Activated naive CD4-positive, alpha-beta T cell treated with anti-CD3 and anti-CD28 coated beads, Interleukin-2, amount 50 U/mL, for 24 hours (primary cell): ENCODE data around the gene ISY1.
"Not testable (repeated sequence)": the region's sequence is repeated elsewhere in the genome, so short reads cannot be mapped to it uniquely, and the experiment has no call there.

Experiments used
- H3K27ac Mint-ChIP-seq: one replicate; pipeline ENCODE4 v1.8.0; 2021; ENCODE audit warnings: mild to moderate bottlenecking, mixed read lengths
- H3K27me3 Mint-ChIP-seq: one replicate; pipeline ENCODE4 v1.8.0; 2021; ENCODE audit warnings: mixed read lengths
- H3K36me3 Mint-ChIP-seq: one replicate; pipeline ENCODE4 v1.8.0; 2021; ENCODE audit warnings: mixed read lengths
- H3K4me1 Mint-ChIP-seq: one replicate; pipeline ENCODE4 v1.8.0; 2021; ENCODE audit warnings: mixed read lengths
- H3K4me3 Mint-ChIP-seq: one replicate; pipeline ENCODE4 v1.8.0; 2021; ENCODE audit warnings: mild to moderate bottlenecking, mixed read lengths
- H3K9me3 Mint-ChIP-seq: one replicate; pipeline ENCODE4 v1.8.0; 2021; ENCODE audit warnings: mixed read lengths

ISY1 gene

GRCh38 chr3:129182390-129183185, 21.7 kb upstream of the ISY1 start:
- Mint-ChIP-seq H3K4me1 (peaks cover 34% of the 10 kb centered on the region), H3K36me3 (peaks cover 30% of the 10 kb centered on the region)

GRCh38 chr3:129181819-129182218, 21.0 kb upstream of the ISY1 start:
- Mint-ChIP-seq H3K4me3 (peak overlapping the region; percentile 88), H3K4me1 (peaks cover 42% of the 10 kb centered on the region), H3K27ac (peak overlapping the region; percentile 100)

More at GRCh38 chr3:129182390-129183185, 21.7 kb upstream of the ISY1 start:
- Mint-ChIP-seq H3K27ac (peak overlapping the region; percentile 100), H3K4me3 (peak overlapping the region; percentile 88), H3K9me3 (no peaks in the 10 kb centered on the region), H3K27me3 (no peaks in the 10 kb centered on the region)

GRCh38 chr3:129180461-129180860, 19.6 kb upstream of the ISY1 start:
- Mint-ChIP-seq H3K4me1 (peaks cover 55% of the 10 kb centered on the region), H3K4me3 (peak overlapping the region; percentile 88), H3K36me3 (peaks cover 41% of the 10 kb centered on the region), H3K27ac (peak overlapping the region; percentile 80), H3K9me3 (no peaks in the 10 kb centered on the region), H3K27me3 (no peaks in the 10 kb centered on the region)

More at GRCh38 chr3:129181819-129182218, 21.0 kb upstream of the ISY1 start:
- H3K27me3 Mint-ChIP-seq = no peaks in the 10 kb centered on the region
- peaks cover 33% of the 10 kb centered on the region for H3K36me3 Mint-ChIP-seq
- H3K9me3 Mint-ChIP-seq = no peaks in the 10 kb centered on the region

GRCh38 chr3:129176051-129176450, 15.2 kb upstream of the ISY1 start:
- Mint-ChIP-seq H3K27ac (peak overlapping the region; percentile 84), H3K4me3 (peak overlapping the region; percentile 88), H3K4me1 (peaks cover 83% of the 10 kb centered on the region), H3K9me3 (no peaks in the 10 kb centered on the region), H3K27me3 (no peaks in the 10 kb centered on the region), H3K36me3 (peaks cover 27% of the 10 kb centered on the region)

GRCh38 chr3:129173725-129174124, 12.9 kb upstream of the ISY1 start:
- Mint-ChIP-seq H3K4me1 (peaks cover 81% of the 10 kb centered on the region), H3K36me3 (peaks cover 27% of the 10 kb centered on the region), H3K9me3 (no peaks in the 10 kb centered on the region), H3K27me3 (no peaks in the 10 kb centered on the region), H3K27ac (peak overlapping the region; percentile 82), H3K4me3 (peak overlapping the region; percentile 71)

- Mint-ChIP-seq H3K27me3 (no peaks in the 10 kb centered on the region), H3K9me3 (no peaks in the 10 kb centered on the region), H3K4me3 (peak overlapping the region; percentile 71), H3K36me3 (peaks cover 26% of the 10 kb centered on the region), H3K4me1 (peaks cover 76% of the 10 kb centered on the region), H3K27ac (peak overlapping the region; percentile 62)
Measured at GRCh38 chr3:129173206-129173605, 12.3 kb upstream of the ISY1 start.

GRCh38 chr3:129166579-129167332, 5.9 kb upstream of the ISY1 start:
- Mint-ChIP-seq H3K27ac (no peak overlapping the region), H3K27me3 (no peaks in the 10 kb centered on the region), H3K36me3 (peaks cover 18% of the 10 kb centered on the region), H3K9me3 (no peaks in the 10 kb centered on the region), H3K4me1 (peaks cover 40% of the 10 kb centered on the region), H3K4me3 (no peak overlapping the region)

GRCh38 chr3:129165594-129165993, 4.7 kb upstream of the ISY1 start:
- not testable (repeated sequence) for H3K27ac Mint-ChIP-seq, H3K4me3 Mint-ChIP-seq, H3K27me3 Mint-ChIP-seq, H3K9me3 Mint-ChIP-seq
- Mint-ChIP-seq H3K4me1 (peaks cover 31% of the 10 kb centered on the region), H3K36me3 (peaks cover 12% of the 10 kb centered on the region)

- H3K9me3 Mint-ChIP-seq = no peaks in the 10 kb centered on the region
- H3K36me3 Mint-ChIP-seq = peaks cover 9% of the 10 kb centered on the region
- no peak overlapping the region for H3K27ac Mint-ChIP-seq
- H3K27me3 Mint-ChIP-seq = no peaks in the 10 kb centered on the region
- H3K4me3 Mint-ChIP-seq = no peak overlapping the region
- peaks cover 28% of the 10 kb centered on the region for H3K4me1 Mint-ChIP-seq
Measured at GRCh38 chr3:129164500-129164899, 3.6 kb upstream of the ISY1 start.

- Mint-ChIP-seq H3K4me3 (peak overlapping the region; percentile 95), H3K9me3 (no peaks in the 10 kb centered on the region), H3K4me1 (peaks cover 34% of the 10 kb centered on the region), H3K27ac (peak overlapping the region; percentile 30), H3K27me3 (no peaks in the 10 kb centered on the region), H3K36me3 (peaks cover 9% of the 10 kb centered on the region)
Measured at GRCh38 chr3:129162729-129163579, 2.1 kb upstream of the ISY1 start.

- Mint-ChIP-seq H3K4me3 (peak overlapping the region; percentile 95), H3K4me1 (peaks cover 34% of the 10 kb centered on the region), H3K27me3 (no peaks in the 10 kb centered on the region), H3K9me3 (no peaks in the 10 kb centered on the region), H3K27ac (peak overlapping the region; percentile 99), H3K36me3 (peaks cover 6% of the 10 kb centered on the region)
Measured at GRCh38 chr3:129161860-129162271, 1.0 kb upstream of the ISY1 start.

- Mint-ChIP-seq H3K27ac (no peak overlapping the region), H3K36me3 (peaks cover 8% of the 10 kb centered on the region), H3K27me3 (no peaks in the 10 kb centered on the region), H3K4me3 (no peak overlapping the region), H3K4me1 (peaks cover 7% of the 10 kb centered on the region), H3K9me3 (no peaks in the 10 kb centered on the region)
Measured at GRCh38 chr3:129144786-129145185, 16.1 kb downstream of the ISY1 start.

- H3K27ac Mint-ChIP-seq, H3K27me3 Mint-ChIP-seq, H3K4me1 Mint-ChIP-seq, H3K4me3 Mint-ChIP-seq, H3K36me3 Mint-ChIP-seq, H3K9me3 Mint-ChIP-seq: not testable (repeated sequence)
Measured at GRCh38 chr3:129141011-129141410, 19.9 kb downstream of the ISY1 start.

GRCh38 chr3:129139911-129140310, 21.0 kb downstream of the ISY1 start:
- no peak overlapping the region for H3K27ac Mint-ChIP-seq
- no peaks in the 10 kb centered on the region for H3K4me1 Mint-ChIP-seq
- no peaks in the 10 kb centered on the region for H3K9me3 Mint-ChIP-seq
- H3K36me3 Mint-ChIP-seq = peaks cover 2% of the 10 kb centered on the region
- no peaks in the 10 kb centered on the region for H3K27me3 Mint-ChIP-seq
- no peak overlapping the region for H3K4me3 Mint-ChIP-seq

- H3K4me3 Mint-ChIP-seq, H3K9me3 Mint-ChIP-seq, H3K27me3 Mint-ChIP-seq, H3K36me3 Mint-ChIP-seq, H3K27ac Mint-ChIP-seq: not testable (repeated sequence)
- peaks cover 22% of the 10 kb centered on the region for H3K4me1 Mint-ChIP-seq
Measured at GRCh38 chr3:129136275-129136674, 24.6 kb downstream of the ISY1 start.
